ENCODE measurements around the gene UBR2.
"Not testable (repeated sequence)": the region's sequence is repeated elsewhere in the genome, so short reads cannot be mapped to it uniquely, and the experiment has no call there.

The UBR2 gene

DNA sequence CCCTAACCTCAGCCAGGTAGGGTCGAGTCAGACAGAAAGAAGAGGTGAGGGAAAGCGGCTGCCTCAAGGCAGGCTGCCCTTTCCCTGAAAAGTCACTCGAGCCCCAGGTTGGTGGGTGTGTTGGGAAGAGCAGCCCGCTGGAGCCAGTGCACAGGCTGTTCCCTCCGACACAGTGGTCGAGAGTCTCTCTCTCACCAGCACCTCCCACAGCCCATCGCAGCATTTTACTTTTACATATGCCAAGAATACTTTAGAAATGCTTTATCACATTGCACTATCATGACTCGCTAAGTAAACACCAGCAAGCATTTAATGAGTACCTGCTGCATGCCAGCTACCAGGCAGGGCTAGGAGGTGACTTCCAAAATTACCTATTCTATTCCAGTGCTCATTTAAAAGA is 156.9 kb downstream of the UBR2 start:
- in situ Hi-C loops (cut with MboI; ENCODE audit: low sequenced_read_pairs), result no loop called here

DNA sequence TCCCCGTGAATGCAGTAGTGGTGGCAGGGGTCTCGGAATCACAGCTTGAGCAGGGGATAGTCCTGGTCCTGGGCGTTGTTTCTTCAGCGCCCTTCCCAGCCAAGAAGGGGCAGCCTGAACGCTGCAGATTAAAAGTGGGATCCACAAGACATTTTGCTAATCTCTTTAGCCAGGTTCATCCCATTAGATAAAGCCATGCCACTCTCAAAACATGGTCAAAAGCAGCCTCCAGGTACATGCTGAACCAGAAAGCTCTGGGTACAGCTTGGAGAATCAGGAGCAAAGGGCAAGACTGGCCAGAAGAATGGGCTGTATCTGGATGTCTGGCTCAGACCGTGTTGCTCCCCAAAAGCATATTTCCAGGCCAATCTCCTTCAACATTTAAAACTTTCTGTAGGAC is 158.7 kb downstream of the UBR2 start, which contains the start of gene PRPH2:
PRPH2 (minus strand) TSS at position 101 of the 400 bp plus-strand sequence. CDS start 263 bp downstream, outside the sequence.
- in situ Hi-C loops (cut with MboI; ENCODE audit: low sequenced_read_pairs), result no loop called here

GRCh38 chr6:42724825-42725224 is 161.0 kb downstream of the UBR2 start:
- in situ Hi-C loops (cut with MboI; ENCODE audit: low sequenced_read_pairs), result no loop called here

DNA sequence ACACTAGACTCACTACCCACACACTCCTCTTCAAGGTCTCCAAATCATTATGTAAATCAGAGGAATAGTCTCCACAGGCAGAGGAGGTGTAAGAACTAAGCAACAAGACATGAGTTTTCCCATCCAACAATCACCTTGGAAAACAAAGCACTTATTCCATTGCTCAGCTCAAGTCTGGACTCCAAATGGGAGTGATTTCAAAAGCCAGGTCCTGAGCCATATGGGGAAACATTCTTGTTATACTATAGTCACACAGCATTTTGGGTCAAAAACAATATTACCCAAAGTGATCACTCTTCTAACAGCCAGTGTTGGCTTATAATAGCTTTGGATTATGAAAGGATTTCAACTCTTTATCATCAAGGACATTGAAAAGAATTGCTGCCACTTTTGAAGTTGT is 162.2 kb downstream of the UBR2 start:
- in situ Hi-C loops (cut with MboI; ENCODE audit: low sequenced_read_pairs), result no loop called here

- in situ Hi-C loops (cut with MboI; ENCODE audit: low sequenced_read_pairs), result no loop called here
Measured at GRCh38 chr6:42726485-42727086, 162.8 kb downstream of the UBR2 start.

- in situ Hi-C loops (cut with MboI; ENCODE audit: low sequenced_read_pairs), result no loop called here
Measured at GRCh38 chr6:42727087-42727611, 163.3 kb downstream of the UBR2 start.

GRCh38 chr6:42727627-42728026 is 163.8 kb downstream of the UBR2 start:
- in situ Hi-C loops (cut with MboI; ENCODE audit: low sequenced_read_pairs), result no loop called here

DNA sequence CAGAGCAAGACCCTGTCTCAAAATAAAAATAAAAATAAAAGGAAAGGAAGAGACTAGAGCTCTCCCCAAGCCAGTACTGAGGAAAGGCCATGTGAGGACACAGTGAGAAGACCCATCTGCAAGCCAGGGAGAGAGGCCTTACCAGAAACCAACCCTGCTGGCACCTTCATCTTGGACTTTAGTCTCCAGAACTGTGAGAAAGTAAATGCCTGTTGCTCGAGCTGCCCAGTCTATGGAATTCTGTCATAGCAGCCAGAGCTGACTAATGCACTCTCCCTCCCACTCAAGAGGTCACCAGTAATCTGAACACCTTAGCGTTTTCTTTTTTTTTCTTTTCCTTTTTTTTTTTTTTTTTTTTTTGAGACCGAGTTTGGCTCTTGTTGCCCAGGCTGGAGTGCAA is 165.9 kb downstream of the UBR2 start:
- in situ Hi-C loops (cut with MboI; ENCODE audit: low sequenced_read_pairs), result no loop called here

GRCh38 chr6:42733867-42734481 is 170.1 kb downstream of the UBR2 start:
- in situ Hi-C loops (cut with MboI; ENCODE audit: low sequenced_read_pairs), result not testable (repeated sequence)

- in situ Hi-C loops (cut with MboI; ENCODE audit: low sequenced_read_pairs), result no loop called here
Measured at GRCh38 chr6:42735976-42736375, 172.1 kb downstream of the UBR2 start.

DNA sequence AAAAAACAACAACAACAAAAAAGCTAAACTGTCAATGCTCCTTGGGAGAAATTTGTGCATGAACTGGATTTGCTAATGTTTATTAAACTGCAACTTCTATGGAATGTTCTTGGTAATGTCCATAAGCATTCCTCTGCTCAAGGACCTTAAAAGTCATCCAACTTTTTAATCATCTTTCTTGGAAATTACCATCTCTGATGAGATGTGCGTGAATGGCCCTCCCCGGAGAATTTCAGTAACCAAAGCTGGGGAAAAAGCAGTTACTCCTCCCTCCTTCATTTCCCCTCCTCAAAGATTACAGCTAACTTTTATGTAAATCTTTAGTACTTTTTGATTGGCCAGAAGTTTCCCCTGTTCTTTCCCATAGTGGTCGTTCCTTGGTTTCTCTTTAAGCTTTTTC is 176.9 kb downstream of the UBR2 start:
- in situ Hi-C loops (cut with MboI; ENCODE audit: low sequenced_read_pairs), result no loop called here

DNA sequence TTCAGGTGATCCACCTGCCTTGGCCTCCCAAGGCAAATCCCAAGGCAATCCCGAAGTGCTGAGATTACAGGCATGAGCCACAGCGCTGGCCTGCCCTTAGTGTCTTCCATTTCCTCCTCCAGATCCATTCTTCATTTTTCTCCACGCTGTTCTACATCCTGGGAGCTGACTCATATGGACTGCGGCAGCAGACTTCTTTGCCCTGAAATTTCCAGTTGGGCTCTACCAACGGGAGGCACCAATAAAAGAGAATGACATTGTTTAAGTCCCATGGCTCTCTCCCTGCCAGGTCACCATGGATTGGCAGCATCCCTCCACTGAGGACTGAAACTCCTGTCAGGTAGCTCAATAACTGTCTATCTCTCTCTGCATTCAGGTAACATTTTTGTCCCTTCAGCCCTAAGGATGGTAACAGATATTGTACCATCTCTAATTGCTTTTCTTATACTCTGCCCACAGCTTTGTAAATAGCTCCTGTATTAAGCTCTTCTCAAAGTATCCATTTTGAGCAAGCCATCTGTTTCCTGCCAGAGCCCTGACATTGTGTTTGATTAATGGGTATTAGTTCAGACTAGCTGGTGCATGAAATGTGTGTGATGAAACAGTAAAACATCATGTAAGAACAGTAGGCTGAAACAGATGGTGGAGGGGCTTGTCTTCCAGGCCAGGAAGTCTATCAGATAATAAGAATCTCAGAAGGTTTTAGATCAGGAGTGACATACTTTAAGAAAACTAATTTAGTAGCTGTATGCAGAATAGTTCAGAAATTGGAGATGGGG is 178.5 kb downstream of the UBR2 start:
- in situ Hi-C loops (cut with MboI; ENCODE audit: low sequenced_read_pairs), result no loop called here

Measured in HL-60/S4 treated with phorbol 12-myristate 13-acetate at 8.2 ng/mL for 4 days and 3 days (cell line).